HG02678 (cell line): Measurements from ENCODE around the gene PMM2.
"Not testable (repeated sequence)": the region's sequence is repeated elsewhere in the genome, so short reads cannot be mapped to it uniquely, and the experiment has no call there.

ENCODE experiments used
- ATAC-seq: cut with Tn5 transposase; IDR thresholded peaks from one replicate; pipeline ENCODE4 v1.9.1; 2021; ENCODE audit warnings: mild to moderate bottlenecking, moderate library complexity; ENCODE audit not compliant: unreplicated experiment

Gene PMM2

DNA sequence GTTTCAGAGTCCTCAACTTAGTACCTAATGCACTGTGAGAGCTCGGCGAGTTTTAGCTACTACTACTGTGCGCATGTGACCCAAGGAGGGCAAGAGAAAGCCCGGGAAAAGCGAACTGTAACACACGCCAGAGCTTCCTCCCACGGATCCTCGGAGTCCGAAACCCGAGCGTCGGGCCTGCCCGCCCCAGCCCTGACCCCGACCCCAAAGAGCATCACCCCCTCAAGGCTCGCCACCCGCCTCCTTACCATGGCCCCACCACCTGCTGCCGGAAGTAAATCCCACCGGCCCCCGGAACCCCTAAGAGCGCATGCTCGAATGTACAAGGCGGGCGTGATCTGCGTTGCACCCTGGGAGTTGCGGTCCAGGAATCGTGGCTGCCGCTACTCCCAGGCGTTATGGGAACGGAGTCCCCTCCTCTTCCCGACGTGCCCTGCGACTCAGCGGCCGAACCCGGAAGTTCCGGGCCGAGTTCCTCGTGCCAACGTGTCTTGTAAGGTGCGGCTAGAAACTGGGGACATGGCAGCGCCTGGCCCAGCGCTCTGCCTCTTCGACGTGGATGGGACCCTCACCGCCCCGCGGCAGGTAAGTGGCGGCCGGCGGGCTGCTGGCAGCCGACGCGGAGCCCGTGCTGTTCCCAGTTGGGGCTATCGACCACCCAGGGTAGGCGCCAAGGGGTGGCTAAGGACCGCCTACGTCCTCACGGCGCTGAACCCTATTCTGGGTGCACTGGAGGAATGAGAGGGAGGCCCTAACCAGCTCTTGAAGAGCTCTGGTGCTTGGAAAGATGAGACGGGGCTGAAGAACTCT, at the start of gene PMM2, which contains the start of gene TMEM186:
TSS of gene PMM2 (plus strand) at position 476 of the 810 bp plus-strand sequence. CDS start at position 520, 44 bp downstream.
TSS of gene TMEM186 (minus strand) at position 276 of the 810 bp plus-strand sequence. CDS start at position 251, 25 bp downstream.
- ATAC-seq: peak; percentile 94

- ATAC-seq: not testable (repeated sequence)
Measured at GRCh38 chr16:8748944-8749343, 48.7 kb upstream of the PMM2 start.

DNA sequence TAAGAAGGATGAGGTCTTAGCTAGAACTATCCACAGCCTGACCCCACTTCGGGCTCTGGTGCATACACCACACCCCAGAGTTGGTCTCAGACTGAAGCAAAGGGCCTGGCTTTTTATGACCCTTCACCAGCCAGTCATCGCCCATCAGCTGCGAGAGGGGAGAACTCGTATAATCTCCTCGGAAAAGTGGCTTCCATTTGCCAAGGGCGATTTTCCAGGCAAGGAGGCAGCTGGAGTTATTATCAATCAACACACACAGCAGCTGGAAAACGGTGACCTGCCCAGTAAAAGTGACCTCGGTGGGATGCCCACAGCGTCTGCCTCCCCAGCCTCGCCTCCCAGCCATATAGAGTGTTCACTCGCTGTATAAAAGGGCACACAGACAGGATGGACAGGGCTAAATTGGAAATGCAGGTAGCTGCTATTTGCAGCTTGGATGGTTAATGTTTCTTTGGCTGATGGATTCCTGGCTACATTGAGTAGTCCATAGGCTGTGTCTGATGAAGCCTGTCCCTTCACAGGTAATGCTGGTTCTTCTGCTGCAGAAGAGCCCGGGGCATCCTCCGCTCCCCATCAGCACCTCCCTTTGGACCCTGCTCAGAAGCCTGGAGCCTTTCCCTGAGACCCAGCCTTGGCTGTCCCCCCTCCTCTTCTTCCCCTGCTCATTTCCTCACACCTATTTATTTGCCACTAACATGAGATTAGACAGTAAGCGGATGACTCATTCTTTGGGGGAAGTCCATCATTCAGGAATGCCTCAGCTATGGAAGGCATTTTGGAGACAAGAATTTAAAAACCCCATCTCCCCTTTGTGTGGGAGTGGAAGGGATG, 45.9 kb upstream of the PMM2 start:
- no peak for ATAC-seq

GRCh38 chr16:8752706-8753105, 44.9 kb upstream of the PMM2 start:
- ATAC-seq: no peak

DNA sequence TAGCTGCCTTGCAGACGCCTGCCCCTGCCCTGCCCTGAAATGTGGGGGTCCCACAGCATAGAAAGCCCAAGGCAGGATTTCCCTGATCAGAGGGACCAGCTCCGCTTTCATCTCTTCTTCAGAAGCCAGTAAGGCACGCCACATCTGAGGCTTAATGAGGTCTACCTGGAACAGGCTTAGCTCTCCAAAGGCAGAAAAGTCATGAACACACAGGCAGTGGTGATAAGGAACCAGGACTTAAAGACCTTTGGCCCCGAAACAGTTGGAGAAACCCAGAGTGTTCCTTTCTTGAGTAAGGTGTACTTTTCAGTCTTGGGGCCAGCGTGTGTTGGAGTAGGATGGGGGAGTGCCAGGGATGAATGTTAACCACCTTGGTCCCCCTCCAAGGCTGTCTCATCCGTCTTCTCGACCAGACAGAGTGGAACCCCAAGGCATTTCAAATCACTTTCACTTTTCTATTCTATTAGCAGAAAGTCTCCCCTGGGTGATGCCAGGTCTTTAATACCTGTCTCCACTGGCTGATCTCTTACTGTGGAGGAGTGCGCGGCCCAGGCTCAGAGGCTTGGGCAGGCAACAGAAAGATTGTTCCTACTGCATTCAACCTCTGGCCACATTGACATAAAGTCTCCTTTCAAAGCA, 44.1 kb upstream of the PMM2 start:
- ATAC-seq: no peak

- ATAC-seq: no peak
Measured at GRCh38 chr16:8756755-8757154, 40.9 kb upstream of the PMM2 start.

- no peak for ATAC-seq
Measured at GRCh38 chr16:8758022-8758421, 39.6 kb upstream of the PMM2 start.

DNA sequence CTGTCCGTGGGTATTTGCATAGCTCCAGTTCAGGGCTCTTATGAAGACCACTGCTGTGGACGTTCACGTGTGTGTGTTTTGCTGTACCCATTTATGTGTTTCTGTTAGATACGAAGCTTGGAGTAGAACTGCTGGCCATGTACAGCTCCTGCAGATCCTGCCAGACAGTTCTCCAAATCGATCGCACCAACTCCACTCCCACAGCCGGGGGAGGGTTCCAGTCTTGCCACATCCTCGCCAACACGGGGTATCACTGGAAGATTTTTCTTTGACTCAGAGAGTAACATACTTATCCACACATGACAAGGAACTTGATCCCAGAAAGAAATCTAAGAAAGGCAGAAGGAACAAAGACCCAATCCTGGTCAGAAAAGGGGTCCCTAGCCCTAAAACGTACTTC, 37.6 kb upstream of the PMM2 start:
- no peak for ATAC-seq

GRCh38 chr16:8761078-8761477, 36.6 kb upstream of the PMM2 start:
- no peak for ATAC-seq

DNA sequence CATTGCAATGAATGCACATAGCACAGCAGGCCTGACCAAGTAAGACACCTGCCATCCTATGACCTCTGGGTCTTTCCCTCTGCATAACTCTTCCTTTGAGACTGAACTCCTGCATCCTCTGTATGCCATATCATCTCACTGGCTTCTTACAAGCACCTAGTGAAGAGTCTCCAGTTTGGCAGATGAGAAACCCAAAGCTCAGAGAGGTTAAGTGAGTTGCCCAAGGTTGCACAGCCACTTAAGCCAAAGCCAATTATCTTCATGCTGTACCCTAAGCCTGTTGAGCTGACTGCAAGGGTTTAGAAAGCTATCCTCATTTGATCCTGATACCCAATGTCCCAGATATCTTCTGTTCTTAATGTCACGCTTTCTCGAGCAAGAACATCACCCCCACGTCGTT, 35.4 kb upstream of the PMM2 start:
- ATAC-seq: no peak

DNA sequence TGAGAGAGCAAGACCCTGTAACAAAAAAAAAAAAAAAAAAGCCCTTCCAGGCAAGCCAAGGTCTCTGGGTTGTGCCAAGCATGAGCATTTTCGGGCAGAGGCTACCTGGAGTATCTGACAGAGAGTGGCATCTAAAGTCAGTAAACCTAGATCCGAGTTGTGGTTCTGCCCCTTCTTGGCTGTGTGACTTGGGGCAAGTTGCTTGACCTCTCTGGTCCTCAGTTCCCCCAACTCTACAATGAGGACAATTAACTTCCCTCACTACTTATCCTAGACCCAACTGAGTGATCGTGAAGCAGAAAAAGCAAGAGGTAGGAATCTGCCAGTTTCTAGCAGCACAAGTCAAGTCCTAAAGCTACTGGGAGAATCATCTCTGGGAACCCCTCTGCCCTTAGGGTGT, 34.6 kb upstream of the PMM2 start:
- no peak for ATAC-seq

DNA sequence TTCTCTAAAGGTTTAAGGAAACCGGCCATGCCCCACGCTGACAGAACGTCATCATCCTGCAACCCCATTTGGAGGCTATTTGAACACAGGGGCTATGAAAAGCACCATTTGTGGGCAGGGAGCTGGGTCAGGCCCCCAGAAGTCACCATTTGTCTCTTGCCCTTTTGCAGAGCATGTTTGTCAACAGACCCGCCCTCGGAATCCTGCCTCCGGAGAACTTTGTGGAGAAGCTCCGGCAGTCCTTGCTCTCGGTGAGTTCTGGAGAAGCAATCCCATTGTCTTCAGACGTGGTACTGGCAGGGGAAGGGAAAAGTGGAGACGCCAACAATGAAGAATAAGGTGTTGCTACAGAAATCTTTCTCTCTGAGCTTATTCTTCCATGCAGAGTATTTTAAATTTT, 33.7 kb upstream of the PMM2 start:
- no peak for ATAC-seq

DNA sequence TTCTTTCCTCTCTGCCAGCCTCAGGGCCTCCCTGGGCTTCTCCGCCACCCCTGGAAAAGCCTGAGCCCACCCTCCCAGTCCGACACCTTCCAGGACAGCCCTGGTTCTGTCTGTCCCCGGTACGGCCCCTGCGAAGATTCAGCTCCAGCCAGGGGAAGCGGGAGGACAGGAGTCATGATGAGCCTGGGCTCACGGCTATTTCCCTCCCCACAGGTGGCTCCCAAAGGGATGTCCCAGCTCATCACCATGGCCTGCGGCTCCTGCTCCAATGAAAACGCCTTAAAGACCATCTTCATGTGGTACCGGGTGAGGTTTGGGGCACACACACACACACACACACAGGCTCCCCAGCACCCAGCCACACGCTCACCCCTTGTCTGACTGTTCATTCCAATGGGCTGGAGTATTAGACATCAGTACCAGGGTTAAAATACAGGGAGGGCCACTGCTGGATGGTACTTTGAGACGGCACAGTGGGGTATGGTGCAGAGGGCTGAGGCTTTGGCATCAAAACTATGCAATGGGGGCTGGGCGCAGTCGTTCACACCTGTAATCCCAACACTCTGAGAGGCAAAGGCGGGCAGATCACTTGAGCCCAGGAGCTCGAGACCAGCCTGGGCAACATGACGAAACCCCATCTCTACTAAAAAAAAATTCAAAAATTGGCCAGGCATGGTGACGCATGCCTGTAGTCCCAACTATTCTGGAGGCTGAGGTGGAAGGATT, 33.0 kb upstream of the PMM2 start:
- no peak for ATAC-seq

DNA sequence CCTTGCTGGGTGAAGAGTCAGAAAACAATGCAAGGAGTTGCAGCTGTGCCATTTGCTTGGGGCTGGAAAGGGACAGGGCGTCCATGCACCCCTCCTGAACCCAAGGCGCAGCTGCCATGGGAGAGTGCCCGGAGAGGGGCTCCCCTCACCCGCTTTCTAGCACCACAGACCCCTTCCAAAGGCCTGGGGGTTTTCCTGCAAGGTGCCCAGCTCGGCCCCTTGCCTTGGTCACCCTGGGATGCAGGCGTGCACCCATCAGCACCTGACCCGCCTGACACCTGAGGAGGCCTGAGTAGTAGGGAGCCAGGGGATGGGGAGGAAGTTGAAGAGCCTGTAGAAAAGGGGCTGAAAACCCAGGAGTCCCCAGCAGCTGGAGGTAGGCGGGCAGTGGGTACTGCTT, 30.5 kb upstream of the PMM2 start:
- no peak for ATAC-seq

- ATAC-seq: no peak
Measured at GRCh38 chr16:8768283-8768682, 29.4 kb upstream of the PMM2 start.

DNA sequence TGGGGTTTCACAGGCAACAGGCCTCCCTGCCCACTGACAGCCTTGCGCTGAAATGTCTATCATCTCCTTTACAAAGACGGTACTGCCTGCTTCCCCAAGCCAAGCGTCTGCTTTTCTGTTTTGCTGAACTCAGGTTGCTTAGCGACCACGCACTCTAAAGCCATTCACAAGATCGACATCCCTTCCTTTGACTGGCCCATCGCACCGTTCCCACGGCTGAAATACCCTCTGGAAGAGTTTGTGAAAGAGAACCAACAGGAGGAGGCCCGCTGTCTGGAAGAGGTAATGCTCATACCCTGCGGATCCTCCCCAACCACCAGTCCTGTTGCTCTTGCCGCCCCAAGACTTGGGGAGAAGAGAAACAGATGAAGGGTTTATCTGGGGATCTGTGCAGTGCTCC, 28.9 kb upstream of the PMM2 start:
- ATAC-seq: no peak

DNA sequence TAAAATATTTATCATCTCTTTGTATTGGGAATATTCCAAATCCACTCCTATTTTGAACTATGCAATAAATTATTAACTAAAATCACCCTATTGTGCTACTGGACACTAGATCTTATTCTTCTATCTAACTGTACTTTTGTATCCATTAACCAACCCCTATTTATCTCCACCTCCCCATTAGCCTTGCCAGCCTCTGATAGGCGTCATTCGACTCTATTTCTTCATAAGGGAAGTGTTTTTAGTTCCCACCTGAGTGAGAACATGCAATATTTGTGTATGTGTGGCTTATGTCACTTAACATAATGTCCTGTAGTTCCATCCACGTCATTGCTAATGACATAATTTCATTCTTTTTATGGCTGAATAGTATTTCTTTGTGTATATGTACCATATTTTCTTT, 24.1 kb upstream of the PMM2 start:
- ATAC-seq: no peak

- no peak for ATAC-seq
Measured at GRCh38 chr16:8774208-8774607, 23.4 kb upstream of the PMM2 start.

GRCh38 chr16:8775359-8775758, 22.3 kb upstream of the PMM2 start:
- ATAC-seq: no peak

- no peak for ATAC-seq
Measured at GRCh38 chr16:8776129-8776584, 21.5 kb upstream of the PMM2 start.

DNA sequence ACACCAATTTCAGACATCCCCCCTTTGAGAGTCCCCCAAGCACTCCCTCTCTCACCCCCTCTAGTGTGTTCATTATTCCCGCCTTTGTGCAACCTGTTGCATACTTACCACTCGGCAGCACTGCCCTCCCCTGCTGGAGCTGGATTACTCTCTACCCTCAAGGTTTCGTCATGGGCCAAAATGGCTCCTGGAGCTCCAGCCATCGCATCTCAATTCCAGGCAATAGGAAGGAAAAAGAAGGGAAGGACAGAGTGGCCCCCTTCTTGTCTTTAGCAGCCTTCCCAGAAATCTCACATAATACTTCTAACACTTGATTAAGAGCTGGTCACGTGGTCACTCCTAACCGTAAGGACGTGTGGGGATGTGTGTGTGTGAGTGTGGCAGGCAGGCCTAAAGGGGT, 20.4 kb upstream of the PMM2 start:
- ATAC-seq: no peak
